ENCODE measurements around the gene CHAT. TPM values are rescaled to one million over a fixed set of nuclear protein-coding genes. Genes with fewer than 3 reads are reported as not detected.

CHAT gene
- total and polyA plus RNA-seq, 3 donors from 2014 or later = 0.75 to 1.7 (median 0.93) TPM

DNA sequence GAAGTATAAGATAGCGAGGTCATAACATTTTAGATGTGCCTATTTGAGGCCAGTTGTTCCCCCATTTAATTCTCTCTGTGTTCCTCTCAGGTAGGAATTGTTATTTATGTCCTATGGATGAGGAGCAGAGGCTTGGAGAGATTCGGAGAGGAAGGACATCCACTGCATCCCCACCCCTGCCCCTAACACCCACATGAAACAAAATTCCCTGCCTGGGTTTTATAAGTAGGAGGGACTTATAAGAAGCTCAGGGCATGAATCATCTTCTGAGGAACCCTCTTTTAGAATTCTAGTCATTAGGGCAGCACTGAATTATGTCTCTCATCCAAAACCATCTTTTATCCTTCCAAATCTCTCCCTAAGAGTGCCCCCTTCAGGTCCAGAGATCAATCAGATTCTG is 5.0 kb downstream of the CHAT start:
- no peaks in the 10 kb centered on the region for H3K27me3 ChIP-seq
- WGBS, 2 donors = 73 to 80% methylated on average over 2 of the region's 2 CpGs
- no peak overlapping the region for H3K4me3 ChIP-seq
- DNase-seq = no peak
- intact Hi-C loops (cut with DNase I; ENCODE audit: low total_unique reads) = no loop called here
- H3K36me3 ChIP-seq (ENCODE audit: low read depth, missing control alignments) = no peaks in the 10 kb centered on the region
- no peaks in the 10 kb centered on the region for H3K4me1 ChIP-seq
- no peak for TF ChIP-seq POLR2A (IDR thresholded peaks at IDR 0.05)
- TF ChIP-seq, protein P1, sequence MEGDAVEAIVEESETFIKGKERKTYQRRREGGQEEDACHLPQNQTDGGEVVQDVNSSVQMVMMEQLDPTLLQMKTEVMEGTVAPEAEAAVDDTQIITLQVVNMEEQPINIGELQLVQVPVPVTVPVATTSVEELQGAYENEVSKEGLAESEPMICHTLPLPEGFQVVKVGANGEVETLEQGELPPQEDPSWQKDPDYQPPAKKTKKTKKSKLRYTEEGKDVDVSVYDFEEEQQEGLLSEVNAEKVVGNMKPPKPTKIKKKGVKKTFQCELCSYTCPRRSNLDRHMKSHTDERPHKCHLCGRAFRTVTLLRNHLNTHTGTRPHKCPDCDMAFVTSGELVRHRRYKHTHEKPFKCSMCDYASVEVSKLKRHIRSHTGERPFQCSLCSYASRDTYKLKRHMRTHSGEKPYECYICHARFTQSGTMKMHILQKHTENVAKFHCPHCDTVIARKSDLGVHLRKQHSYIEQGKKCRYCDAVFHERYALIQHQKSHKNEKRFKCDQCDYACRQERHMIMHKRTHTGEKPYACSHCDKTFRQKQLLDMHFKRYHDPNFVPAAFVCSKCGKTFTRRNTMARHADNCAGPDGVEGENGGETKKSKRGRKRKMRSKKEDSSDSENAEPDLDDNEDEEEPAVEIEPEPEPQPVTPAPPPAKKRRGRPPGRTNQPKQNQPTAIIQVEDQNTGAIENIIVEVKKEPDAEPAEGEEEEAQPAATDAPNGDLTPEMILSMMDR (IDR thresholded peaks at IDR 0.05) = no peak
- no peak overlapping the region for H3K27ac ChIP-seq
- H3K9me3 ChIP-seq = no peaks in the 10 kb centered on the region

DNA sequence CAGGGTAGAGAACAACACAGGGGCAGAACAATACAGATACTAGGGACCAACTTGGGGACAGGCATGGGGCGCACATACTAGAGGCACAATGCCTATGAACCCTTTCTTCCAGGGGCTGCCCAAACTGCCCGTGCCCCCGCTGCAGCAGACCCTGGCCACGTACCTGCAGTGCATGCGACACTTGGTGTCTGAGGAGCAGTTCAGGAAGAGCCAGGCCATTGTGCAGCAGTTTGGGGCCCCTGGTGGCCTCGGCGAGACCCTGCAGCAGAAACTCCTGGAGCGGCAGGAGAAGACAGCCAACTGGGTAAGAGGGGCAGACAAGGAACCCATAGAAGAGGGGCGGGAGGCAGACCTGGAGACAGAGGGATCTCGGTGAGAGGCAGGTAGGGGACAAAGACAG is 5.8 kb downstream of the CHAT start:
- intact Hi-C loops (cut with DNase I; ENCODE audit: low total_unique reads) = no loop called here
- no peak for TF ChIP-seq POLR2A (IDR thresholded peaks at IDR 0.05)
- TF ChIP-seq, protein P1 (IDR thresholded peaks at IDR 0.05) = no peak
- DNase-seq = no peak
- Histone ChIP-seq H3K9me3 (no peaks in the 10 kb centered on the region), H3K27ac (no peak overlapping the region), H3K36me3 (ENCODE audit: low read depth, missing control alignments) (no peaks in the 10 kb centered on the region), H3K4me1 (no peaks in the 10 kb centered on the region), H3K27me3 (no peaks in the 10 kb centered on the region), H3K4me3 (no peak overlapping the region)
- WGBS, 2 donors = 61 to 66% methylated on average over 10 of the region's 10 CpGs

DNA sequence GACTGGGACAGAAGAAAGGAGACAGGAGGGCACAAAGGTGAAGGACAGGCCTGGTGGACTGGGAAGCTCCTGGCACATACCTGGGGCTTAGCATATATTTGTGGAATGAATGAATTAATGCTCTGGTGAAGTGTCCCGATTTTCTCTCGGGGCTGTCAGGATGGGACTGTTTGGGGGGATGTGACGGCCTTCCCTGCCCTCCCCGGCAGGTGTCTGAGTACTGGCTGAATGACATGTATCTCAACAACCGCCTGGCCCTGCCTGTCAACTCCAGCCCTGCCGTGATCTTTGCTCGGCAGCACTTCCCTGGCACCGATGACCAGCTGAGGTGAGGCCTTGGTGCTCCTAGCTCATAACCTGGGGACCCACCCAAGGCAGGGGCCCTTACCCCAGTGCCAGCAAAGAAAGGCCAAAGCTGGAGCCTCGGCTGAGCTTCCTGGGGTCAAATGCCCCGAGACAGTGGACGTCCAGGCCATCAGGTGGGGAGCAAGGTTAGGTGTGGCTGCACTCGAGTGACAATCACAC is 6.5 kb downstream of the CHAT start:
- Histone ChIP-seq H3K4me1 (no peaks in the 10 kb centered on the region), H3K36me3 (ENCODE audit: low read depth, missing control alignments) (no peaks in the 10 kb centered on the region), H3K27me3 (no peaks in the 10 kb centered on the region), H3K4me3 (no peak overlapping the region), H3K9me3 (no peaks in the 10 kb centered on the region), H3K27ac (no peak overlapping the region)
- intact Hi-C loops (cut with DNase I; ENCODE audit: low total_unique reads) = no loop called here
- no peak for DNase-seq
- WGBS, 2 donors = 84 to 88% methylated on average over 7 to 12 of the region's 12 CpGs
- TF ChIP-seq, protein P1 (IDR thresholded peaks at IDR 0.05) = no peak
- no peak for TF ChIP-seq POLR2A (IDR thresholded peaks at IDR 0.05)

DNA sequence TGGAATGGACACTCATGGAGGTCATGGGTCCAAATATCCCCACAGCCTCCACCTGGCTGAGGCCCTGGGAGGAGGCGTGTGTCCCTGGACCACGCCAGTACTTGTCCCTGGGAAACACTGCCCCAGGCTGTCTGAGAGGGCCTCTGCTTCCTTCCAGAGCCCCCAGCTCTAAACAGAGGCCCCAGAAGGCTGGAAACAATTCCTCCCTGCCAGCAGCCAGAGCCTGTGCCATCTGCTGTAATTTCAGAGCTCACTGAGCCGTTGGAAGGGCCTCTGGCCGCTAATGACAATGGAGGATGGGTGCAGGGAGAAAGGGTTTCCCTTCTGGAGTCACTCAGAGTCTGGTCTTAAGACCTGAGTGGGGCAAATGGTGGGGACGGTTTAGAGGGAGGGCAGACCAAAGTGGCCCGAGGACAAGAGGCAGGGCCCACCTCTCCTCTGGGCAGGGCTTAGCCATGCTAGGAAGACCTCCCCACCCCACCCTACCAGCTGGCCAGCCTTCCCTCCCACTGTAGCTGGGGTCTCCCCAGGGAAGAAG is 7.1 kb downstream of the CHAT start:
- 34 to 56% methylated on average over 4 to 6 of the region's 6 CpGs for WGBS, 2 donors
- H3K27ac ChIP-seq = no peak overlapping the region
- H3K36me3 ChIP-seq (ENCODE audit: low read depth, missing control alignments) = no peaks in the 10 kb centered on the region
- intact Hi-C loops (cut with DNase I; ENCODE audit: low total_unique reads) = no loop called here
- H3K4me3 ChIP-seq = no peak overlapping the region
- H3K9me3 ChIP-seq = no peaks in the 10 kb centered on the region
- TF ChIP-seq POLR2A (IDR thresholded peaks at IDR 0.05) = no peak
- TF ChIP-seq, protein P1 (IDR thresholded peaks at IDR 0.05) = no peak
- no peaks in the 10 kb centered on the region for H3K4me1 ChIP-seq
- no peak for DNase-seq
- H3K27me3 ChIP-seq = no peaks in the 10 kb centered on the region

DNA sequence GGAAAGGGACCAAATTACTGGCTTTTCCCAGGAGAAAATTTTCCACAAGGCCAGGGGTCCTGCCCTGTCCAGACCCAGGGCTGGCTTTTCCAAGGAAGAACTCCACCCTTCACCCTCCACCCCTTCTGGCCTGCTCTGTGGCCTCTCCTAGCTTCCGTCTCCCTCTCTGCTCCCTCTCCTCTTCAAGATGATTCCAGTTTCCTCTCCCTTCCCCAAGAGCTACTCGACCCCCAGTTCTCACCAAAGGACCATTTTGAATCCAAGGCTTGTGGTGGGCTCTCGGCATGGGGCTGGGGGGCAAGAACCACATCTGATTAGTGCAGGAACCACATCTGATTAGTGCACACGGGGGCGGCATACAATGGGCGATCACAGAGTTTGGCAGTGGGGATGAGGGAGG is 7.7 kb downstream of the CHAT start:
- no peak overlapping the region for H3K27ac ChIP-seq
- no peaks in the 10 kb centered on the region for H3K36me3 ChIP-seq (ENCODE audit: low read depth, missing control alignments)
- TF ChIP-seq, protein P1 (IDR thresholded peaks at IDR 0.05) = no peak
- no peak for TF ChIP-seq POLR2A (IDR thresholded peaks at IDR 0.05)
- no peaks in the 10 kb centered on the region for H3K9me3 ChIP-seq
- no peaks in the 10 kb centered on the region for H3K4me1 ChIP-seq
- H3K27me3 ChIP-seq = no peaks in the 10 kb centered on the region
- WGBS, 2 donors = 59 to 70% methylated on average over 6 of the region's 6 CpGs
- H3K4me3 ChIP-seq = no peak overlapping the region
- DNase-seq = no peak
- intact Hi-C loops (cut with DNase I; ENCODE audit: low total_unique reads) = no loop called here
